Upper lobe of left lung (tissue), 6 donors: ENCODE measurements around the gene PRAC2. TPM values are rescaled to one million over a fixed set of nuclear protein-coding genes. Genes with fewer than 3 reads are reported as not detected.

ENCODE experiments used
- ATAC-seq, 2 donors: fragments of 200-7000 bp; cut with Tn5 transposase; one replicate each; pipeline ENCODE4 v1.9.1; 2022; ENCODE audit warnings: mild to moderate bottlenecking in 2 of 2, moderate library complexity in 2 of 2; ENCODE audit not compliant: low FRiP score in 2 of 2
- DNase-seq, 2 donors: peaks; one replicate each; pipeline ENCODE4 v3.0.0-alpha.2; 2019 to 2020
- H3K27ac ChIP-seq, 4 donors: fragments of 200-600 bp; sonication (generic); one replicate each; pipeline ENCODE4 v1.5.1; 2016 to 2019
- H3K27me3 ChIP-seq, 4 donors: fragments of 200-600 bp; sonication (generic); one replicate each; pipeline ENCODE4 v1.5.1; 2017 to 2019
- H3K36me3 ChIP-seq, 4 donors: fragments of 200-600 bp; sonication (generic); one replicate each; pipeline ENCODE4 v1.5.1; 2016 to 2019
- H3K4me1 ChIP-seq, 4 donors: fragments of 200-600 bp; sonication (generic); one replicate each; pipeline ENCODE4 v1.5.1; 2018 to 2019
- H3K4me3 ChIP-seq, 4 donors: fragments of 200-600 bp; sonication (generic); one replicate each; pipeline ENCODE4 v1.5.1; 2017 to 2019; ENCODE audit warnings: mild to moderate bottlenecking in 2 of 4, moderate library complexity in 1 of 4
- H3K9me3 ChIP-seq, 4 donors: fragments of 200-600 bp; sonication (generic); one replicate each; pipeline ENCODE4 v1.5.1; 2018 to 2019
- EP300 ChIP-seq, 4 donors: sonication (generic); formaldehyde crosslinking; IDR thresholded peaks; one replicate each; pipeline ENCODE4 v1.5.1; 2017; ENCODE audit warnings: antibody characterized with exemption in 4 of 4, control low read depth in 2 of 4
- POLR2A ChIP-seq, 4 donors: fragments of 450-650 bp; IDR thresholded peaks; one replicate each; pipeline ENCODE4 v1.5.1; 2016 to 2017; ENCODE audit warnings: antibody characterized with exemption in 4 of 4, mild to moderate bottlenecking in 2 of 4
- POLR2AphosphoS5 ChIP-seq, 2 donors: sonication (generic); formaldehyde crosslinking; IDR thresholded peaks; one replicate each; pipeline ENCODE4 v1.5.1; 2017; ENCODE audit warnings: antibody characterized with exemption in 2 of 2
- WGBS, 2 donors: methylation state at CpG; one replicate each; pipeline ENCODE4 v1.1.5; 2017 to 2018; 5-methylcytosine and 5-hydroxymethylcytosine counted together
- total RNA-seq, 6 donors: library from RNA; depleted of rRNA in 4 of 6; stranded (reverse); fragments of >200 nt in 4 of 6; gene quantifications; one replicate each; pipeline versions ENCODE4 v1.1.0 to v1.2.1, GENCODE V29; 2016 to 2021
- TF ChIP-seq, protein P1 (sequence below), 6 experiments: fragments of 450-650 bp in 4 of 6; fragments of 200-600 bp in 2 of 6; sonication (generic) in 2 of 6; IDR thresholded peaks; one replicate each; pipeline ENCODE4 v1.5.1; 2016 to 2019; ENCODE audit warnings: antibody characterized with exemption in 6 of 6
- donor health status: DM: no; HTN: no; CAD: no; lungs with moderate emphysema.
- donor health status: DM: no; HTN: yes; CAD: no; lungs with severe emphysema.

Gene PRAC2
- total RNA-seq, 6 donors from 2014 or later: not detected

DNA sequence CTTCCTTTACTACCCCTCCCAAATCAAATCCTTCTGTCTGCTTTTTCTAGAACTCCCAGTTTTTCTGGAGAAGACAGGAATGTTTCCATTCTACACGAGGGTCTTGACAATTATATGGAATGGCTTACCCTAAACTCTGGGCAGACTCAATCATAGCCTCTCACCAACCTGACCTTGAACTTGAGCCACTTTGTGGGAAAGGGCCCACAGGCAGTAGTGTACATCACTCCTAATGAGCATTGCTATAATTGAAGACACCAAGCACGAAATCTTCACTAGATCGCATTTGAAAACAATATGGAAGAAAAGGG, 7.2 kb downstream of the PRAC2 start:
- no peaks in the 10 kb centered on the region for H3K36me3 ChIP-seq
- 29 to 37% methylated on average over 3 of the region's 3 CpGs for WGBS, 2 donors
- H3K9me3 ChIP-seq: no peaks in the 10 kb centered on the region
- no peak for DNase-seq
- H3K27ac ChIP-seq: no peak overlapping the region
- peaks cover 12 to 22% (median 16%) of the 10 kb centered on the region in 4 donors for H3K4me1 ChIP-seq
- TF ChIP-seq, protein P1, sequence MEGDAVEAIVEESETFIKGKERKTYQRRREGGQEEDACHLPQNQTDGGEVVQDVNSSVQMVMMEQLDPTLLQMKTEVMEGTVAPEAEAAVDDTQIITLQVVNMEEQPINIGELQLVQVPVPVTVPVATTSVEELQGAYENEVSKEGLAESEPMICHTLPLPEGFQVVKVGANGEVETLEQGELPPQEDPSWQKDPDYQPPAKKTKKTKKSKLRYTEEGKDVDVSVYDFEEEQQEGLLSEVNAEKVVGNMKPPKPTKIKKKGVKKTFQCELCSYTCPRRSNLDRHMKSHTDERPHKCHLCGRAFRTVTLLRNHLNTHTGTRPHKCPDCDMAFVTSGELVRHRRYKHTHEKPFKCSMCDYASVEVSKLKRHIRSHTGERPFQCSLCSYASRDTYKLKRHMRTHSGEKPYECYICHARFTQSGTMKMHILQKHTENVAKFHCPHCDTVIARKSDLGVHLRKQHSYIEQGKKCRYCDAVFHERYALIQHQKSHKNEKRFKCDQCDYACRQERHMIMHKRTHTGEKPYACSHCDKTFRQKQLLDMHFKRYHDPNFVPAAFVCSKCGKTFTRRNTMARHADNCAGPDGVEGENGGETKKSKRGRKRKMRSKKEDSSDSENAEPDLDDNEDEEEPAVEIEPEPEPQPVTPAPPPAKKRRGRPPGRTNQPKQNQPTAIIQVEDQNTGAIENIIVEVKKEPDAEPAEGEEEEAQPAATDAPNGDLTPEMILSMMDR (IDR thresholded peaks at IDR 0.05): no peak
- no peak for TF ChIP-seq POLR2AphosphoS5 (IDR thresholded peaks at IDR 0.05)
- H3K4me3 ChIP-seq: no peak overlapping the region
- H3K27me3 ChIP-seq: peaks cover 3 to 86% (median 55%) of the 10 kb centered on the region in 4 donors
- no peak for ATAC-seq

DNA sequence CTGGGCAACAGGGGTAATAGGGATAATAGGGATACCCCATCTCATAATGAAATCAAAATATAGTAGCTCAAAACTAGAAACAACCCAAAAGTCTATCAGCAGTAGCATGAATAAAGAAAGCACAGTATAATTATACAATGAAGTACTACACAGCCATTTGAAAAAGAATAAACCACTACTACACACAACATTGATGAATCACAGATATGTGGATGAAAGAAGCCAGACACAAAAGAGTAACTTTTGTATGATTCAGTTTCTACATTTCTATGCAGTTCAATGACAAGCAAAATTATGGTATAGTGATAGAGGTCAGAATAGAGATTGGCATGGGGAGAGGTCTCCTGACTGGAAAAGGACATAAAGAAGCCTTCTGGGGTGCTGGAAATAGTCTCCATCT, 8.4 kb downstream of the PRAC2 start:
- peaks cover 11 to 22% (median 14%) of the 10 kb centered on the region in 4 donors for H3K4me1 ChIP-seq
- no peaks in the 10 kb centered on the region for H3K9me3 ChIP-seq
- no peaks in the 10 kb centered on the region for H3K36me3 ChIP-seq
- ATAC-seq (no peak), DNase-seq (no peak)
- H3K4me3 ChIP-seq: no peak overlapping the region
- TF ChIP-seq POLR2AphosphoS5 (IDR thresholded peaks at IDR 0.05) (no peak), POLR2A (IDR thresholded peaks at IDR 0.05) (no peak), EP300 (IDR thresholded peaks at IDR 0.05) (no peak)
- TF ChIP-seq, protein P1 (IDR thresholded peaks at IDR 0.05): no peak
- H3K27ac ChIP-seq: no peak overlapping the region
- peaks cover 3 to 74% (median 44%) of the 10 kb centered on the region in 4 donors for H3K27me3 ChIP-seq

DNA sequence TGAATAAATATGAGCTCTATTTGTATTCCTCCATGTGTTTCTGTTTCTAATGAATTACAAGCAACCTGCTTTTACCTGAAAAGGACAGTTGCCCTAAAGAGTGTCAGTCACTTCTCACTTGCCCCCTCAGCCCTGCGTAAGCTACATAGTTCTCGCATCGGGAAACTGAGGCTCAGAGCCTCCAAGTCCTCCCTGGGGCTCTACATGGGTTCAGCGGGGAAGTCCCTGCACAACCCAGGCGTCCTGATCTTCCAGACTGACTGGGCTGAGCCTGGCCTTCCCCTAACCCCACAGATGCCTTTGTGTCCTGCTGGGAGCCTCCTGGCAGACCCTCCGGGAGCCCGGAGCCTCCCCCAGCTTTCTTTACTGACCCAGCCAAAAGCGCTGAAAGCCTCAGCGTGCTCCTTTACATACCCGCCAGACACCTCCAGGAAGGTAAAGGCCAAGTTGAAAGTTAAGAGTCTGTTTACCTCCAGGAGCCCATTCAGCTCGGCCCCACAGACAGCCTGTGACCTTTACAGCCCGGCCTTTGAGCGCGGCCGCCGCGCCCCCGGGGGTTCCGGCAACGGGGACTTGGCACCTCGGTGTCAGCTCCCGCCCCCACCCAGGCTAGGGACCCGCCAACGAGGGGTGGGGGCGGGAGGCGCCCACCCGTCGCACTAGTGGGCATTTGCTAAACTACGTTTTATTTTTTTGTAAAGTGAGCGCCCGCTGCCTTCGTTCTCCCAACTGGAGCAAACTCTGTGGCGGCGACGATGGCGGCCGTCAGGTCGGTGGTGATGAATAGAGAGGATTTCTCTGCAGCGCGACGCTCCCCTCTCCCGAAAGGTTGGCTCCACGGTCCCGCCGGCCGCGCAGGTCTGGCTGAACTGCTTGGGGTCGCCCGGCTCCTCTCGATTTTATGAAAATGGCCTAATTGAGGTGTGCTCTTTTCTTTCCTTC, 10.0 kb downstream of the PRAC2 start:
- H3K27me3 ChIP-seq: peaks cover 3 to 65% (median 36%) of the 10 kb centered on the region in 4 donors
- no peaks in the 10 kb centered on the region for H3K9me3 ChIP-seq
- ATAC-seq (no peak), DNase-seq (peak in 1 of 2 donors; percentile 81)
- H3K27ac ChIP-seq: no peak overlapping the region
- 3 to 5% methylated on average over 21 to 31 of the region's 50 CpGs for WGBS, 2 donors
- H3K36me3 ChIP-seq: no peaks in the 10 kb centered on the region
- H3K4me3 ChIP-seq: no peak overlapping the region
- TF ChIP-seq POLR2AphosphoS5 (IDR thresholded peaks at IDR 0.05): no peak
- TF ChIP-seq, protein P1 (IDR thresholded peaks at IDR 0.05): no peak
- no peak for TF ChIP-seq EP300 (IDR thresholded peaks at IDR 0.05)
- no peak for TF ChIP-seq POLR2A (IDR thresholded peaks at IDR 0.05)
- H3K4me1 ChIP-seq: peaks cover 11 to 22% (median 14%) of the 10 kb centered on the region in 4 donors

DNA sequence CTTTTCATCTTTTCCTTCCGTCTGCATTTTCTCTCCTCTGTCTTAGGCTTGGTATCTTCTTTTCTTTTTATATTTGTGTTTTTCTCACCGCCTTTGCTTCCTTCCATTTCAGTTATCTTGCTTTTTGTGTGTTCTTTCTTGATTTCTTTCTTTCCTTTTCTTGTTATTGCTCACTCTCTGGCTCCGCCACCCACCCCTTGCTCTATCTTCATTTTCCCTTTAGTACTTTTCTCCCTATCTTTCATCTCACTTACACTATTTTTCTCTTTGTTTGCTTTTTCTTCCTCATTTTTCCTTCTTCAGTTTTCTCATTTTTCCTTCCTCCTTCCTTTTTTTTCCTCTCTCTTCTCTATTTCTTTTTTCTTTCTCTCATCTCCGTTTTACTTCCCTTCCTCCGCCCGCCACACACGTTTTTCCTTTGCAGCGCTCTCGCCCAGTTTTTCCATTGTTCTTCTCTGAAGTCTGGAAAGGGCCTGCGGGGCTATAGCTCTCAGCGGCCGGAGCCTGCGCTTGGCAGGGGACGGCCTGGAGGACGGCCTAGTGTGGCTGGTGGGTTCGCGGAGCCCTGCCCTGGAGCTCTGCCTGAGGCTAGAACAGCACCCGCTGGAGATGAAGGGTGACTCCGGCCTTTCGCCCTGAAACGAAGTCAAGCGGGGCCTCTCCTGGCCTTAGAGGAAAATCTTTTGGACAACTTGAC, 10.8 kb downstream of the PRAC2 start:
- Histone ChIP-seq H3K4me1 (peaks cover 5 to 17% (median 8%) of the 10 kb centered on the region in 4 donors), H3K36me3 (no peaks in the 10 kb centered on the region), H3K4me3 (no peak overlapping the region), H3K9me3 (no peaks in the 10 kb centered on the region), H3K27me3 (peaks cover 3 to 66% (median 33%) of the 10 kb centered on the region in 4 donors), H3K27ac (no peak overlapping the region)
- ATAC-seq (no peak), DNase-seq (peak in 1 of 2 donors; percentile 45)
- TF ChIP-seq POLR2A (IDR thresholded peaks at IDR 0.05) (no peak), POLR2AphosphoS5 (IDR thresholded peaks at IDR 0.05) (no peak), EP300 (IDR thresholded peaks at IDR 0.05) (no peak)
- TF ChIP-seq, protein P1 (IDR thresholded peaks at IDR 0.05): no peak
- 14 to 16% methylated on average over 18 to 22 of the region's 22 CpGs for WGBS, 2 donors
